H1 (cell line): Measurements from ENCODE around the gene PTH1R. TPM values are rescaled to one million over a fixed set of nuclear protein-coding genes. Genes with fewer than 3 reads are reported as not detected.

Source experiments
- CTCF ChIA-PET: fragments of 300-600 bp; sonication (Branson Sonifier 250); formaldehyde crosslinking; loops from one replicate; lab custom pipeline; 2021; ENCODE audit not compliant: partially characterized antibody; lab: Charles Lee
- POLR2A ChIA-PET: fragments of 300-600 bp; sonication (Branson Sonifier 250); formaldehyde crosslinking; loops from one replicate; lab custom pipeline; 2021; ENCODE audit warnings: inconsistent platforms; ENCODE audit not compliant: partially characterized antibody; lab: Charles Lee
- DNase-seq, 2 experiments: peaks; one replicate each; pipeline versions ENCODE4 v3.0.0 to v3.0.0-alpha.2; 2010 to 2022; ENCODE audit warnings: low spot score in 2 of 2, low read depth in 1 of 2, mixed read lengths in 1 of 2
- FAIRE-seq: peaks from 2 replicates; lab custom pipeline; 2011; peaks lifted over from hg19 to GRCh38; lab: Jason Lieb, UNC
- H2AFZ ChIP-seq: 2 replicates; pipeline ENCODE4 v1.8.1; 2012; ENCODE audit warnings: low read length, inconsistent platforms
- H2AK5ac ChIP-seq: 2 replicates; pipeline ENCODE4 v1.6.1; 2013; ENCODE audit warnings: low read depth, low read length
- H2BK120ac ChIP-seq: replicated peaks from 2 replicates; pipeline ENCODE3; 2013; ENCODE audit warnings: low read depth, low read length, inconsistent platforms
- H2BK12ac ChIP-seq: 2 replicates; pipeline ENCODE4 v1.6.1; 2013; ENCODE audit warnings: low read depth, low read length
- H2BK15ac ChIP-seq: 2 replicates; pipeline ENCODE4 v1.6.1; 2013; ENCODE audit warnings: low read length
- H2BK20ac ChIP-seq: 2 replicates; pipeline ENCODE4 v1.6.1; 2013; ENCODE audit warnings: low read length
- H2BK5ac ChIP-seq: 2 replicates; pipeline ENCODE4 v1.6.1; 2013; ENCODE audit warnings: low read depth, low read length
- H3K14ac ChIP-seq: 2 replicates; pipeline ENCODE4 v1.6.1; 2013; ENCODE audit warnings: inconsistent platforms; ENCODE audit not compliant: insufficient read length
- H3K18ac ChIP-seq: 2 replicates; pipeline ENCODE4 v1.6.1; 2013; ENCODE audit warnings: low read length; ENCODE audit errors: extremely low read depth
- H3K23ac ChIP-seq: 2 replicates; pipeline ENCODE4 v1.6.1; 2013; ENCODE audit warnings: inconsistent platforms; ENCODE audit not compliant: insufficient read length
- H3K23me2 ChIP-seq: 2 replicates; pipeline ENCODE4 v1.6.1; 2013; ENCODE audit warnings: low read depth, low read length
- H3K27ac ChIP-seq: 2 replicates; pipeline ENCODE4 v1.6.1; 2011; ENCODE audit warnings: low read depth, low read length, inconsistent platforms
- H3K27me3 ChIP-seq, 4 experiments: replicated peaks in 1 of 4; 1 replicate in 1 of 4; 2 replicates in 3 of 4; pipeline versions ENCODE4 v1.6.1 to v1.8.1; 2011 to 2013; ENCODE audit warnings: low read length in 3 of 4, mild to moderate bottlenecking in 3 of 4, inconsistent platforms in 2 of 4, mixed read lengths in 2 of 4, moderate library complexity in 1 of 4; ENCODE audit not compliant: control insufficient read depth in 3 of 4, insufficient read depth in 3 of 4; ENCODE audit errors: extremely low read depth in 1 of 4
- H3K36me3 ChIP-seq, 4 experiments: 2 replicates each; pipeline versions ENCODE4 v1.6.1 to v1.8.1; 2011 to 2013; ENCODE audit warnings: mild to moderate bottlenecking in 4 of 4, low read length in 3 of 4, moderate library complexity in 2 of 4, control low read depth in 1 of 4, inconsistent platforms in 1 of 4; ENCODE audit not compliant: insufficient read depth in 4 of 4, control insufficient read depth in 2 of 4
- H3K4ac ChIP-seq: replicated peaks from 2 replicates; pipeline ENCODE3; 2013; ENCODE audit warnings: low read length, low read depth, mixed read lengths, inconsistent platforms; ENCODE audit not compliant: insufficient read length
- H3K4me1 ChIP-seq, 4 experiments: replicated peaks in 1 of 4; 1 replicate in 1 of 4; 2 replicates in 3 of 4; pipeline versions ENCODE4 v1.6.1 to v1.8.1; 2011 to 2013; ENCODE audit warnings: low read length in 3 of 4, inconsistent platforms in 2 of 4, mixed read lengths in 1 of 4; ENCODE audit not compliant: insufficient read depth in 4 of 4, control insufficient read depth in 3 of 4
- H3K4me2 ChIP-seq, 2 experiments: 2 replicates each; pipeline versions ENCODE4 v1.6.1 to v1.8.1; 2011 to 2013; ENCODE audit warnings: low read depth in 2 of 2, low read length in 2 of 2, control low read depth in 1 of 2, inconsistent platforms in 1 of 2, mild to moderate bottlenecking in 1 of 2; ENCODE audit not compliant: insufficient read depth in 1 of 2
- H3K4me3 ChIP-seq, 4 experiments: fragments of 200-600, 300-600 bp in 1 of 4; sonication (generic), shearing (Covaris generic), sonication (Bioruptor Twin) in 1 of 4; 2 replicates each; pipeline versions ENCODE4 v1.5.1 to v1.8.1; 2011 to 2016; ENCODE audit warnings: low read length in 4 of 4, low read depth in 3 of 4, control low read depth in 2 of 4, inconsistent platforms in 2 of 4, mild to moderate bottlenecking in 2 of 4, mixed read lengths in 1 of 4, moderate library complexity in 1 of 4; ENCODE audit not compliant: insufficient read depth in 2 of 4; ENCODE audit errors: extremely low read depth in 1 of 4
- H3K56ac ChIP-seq: replicated peaks from 2 replicates; pipeline ENCODE3; 2013; ENCODE audit warnings: low read depth, mild to moderate bottlenecking, mixed read lengths, low read length, inconsistent platforms; ENCODE audit not compliant: insufficient read length
- H3K79me1 ChIP-seq: 2 replicates; pipeline ENCODE4 v1.6.1; 2013; ENCODE audit warnings: low read depth, low read length, control low read depth
- H3K79me2 ChIP-seq, 2 experiments: 2 replicates each; pipeline versions ENCODE4 v1.6.1 to v1.8.1; 2012 to 2013; ENCODE audit warnings: low read length in 2 of 2, mild to moderate bottlenecking in 2 of 2, inconsistent platforms in 1 of 2; ENCODE audit not compliant: insufficient read depth in 2 of 2, control insufficient read depth in 1 of 2
- H3K9ac ChIP-seq, 4 experiments: replicated peaks in 1 of 4; 1 replicate in 1 of 4; 2 replicates in 3 of 4; pipeline versions ENCODE4 v1.6.1 to v1.8.1; 2011 to 2013; ENCODE audit warnings: low read depth in 3 of 4, low read length in 3 of 4, control low read depth in 2 of 4, mild to moderate bottlenecking in 2 of 4, moderate library complexity in 2 of 4, inconsistent platforms in 1 of 4; ENCODE audit errors: extremely low read depth in 1 of 4
- H3K9me3 ChIP-seq, 2 experiments: 2 replicates each; pipeline versions ENCODE4 v1.6.1 to v1.8.1; 2012 to 2013; ENCODE audit warnings: mild to moderate bottlenecking in 2 of 2, moderate library complexity in 2 of 2, control low read depth in 1 of 2, inconsistent platforms in 1 of 2, low read depth in 1 of 2, low read length in 1 of 2, mixed read lengths in 1 of 2; ENCODE audit not compliant: insufficient read depth in 2 of 2
- H4K20me1 ChIP-seq, 2 experiments: replicated peaks in 1 of 2; 2 replicates each; pipeline versions ENCODE3 to v1.8.1; 2011 to 2013; ENCODE audit warnings: inconsistent platforms in 2 of 2, low read length in 2 of 2, mild to moderate bottlenecking in 1 of 2; ENCODE audit not compliant: insufficient read depth in 2 of 2, control insufficient read depth in 1 of 2
- H4K5ac ChIP-seq: 2 replicates; pipeline ENCODE4 v1.6.1; 2013; ENCODE audit warnings: low read length, low read depth, mixed read lengths, inconsistent platforms; ENCODE audit not compliant: insufficient read length
- H4K8ac ChIP-seq: 2 replicates; pipeline ENCODE4 v1.8.0; 2013; ENCODE audit warnings: mild to moderate bottlenecking, moderate library complexity, low read length, inconsistent platforms; ENCODE audit not compliant: insufficient read depth; ENCODE audit errors: extremely low read depth
- H4K91ac ChIP-seq: replicated peaks from 2 replicates; pipeline ENCODE3; 2013; ENCODE audit warnings: low read length, mixed read lengths, inconsistent platforms; ENCODE audit not compliant: insufficient read length
- BACH1 ChIP-seq: IDR thresholded peaks from 2 replicates; pipeline ENCODE4 v1.6.1; 2012; ENCODE audit warnings: low read length, improper control_type of control experiment
- CHD1 ChIP-seq: IDR thresholded peaks from 2 replicates; pipeline ENCODE4 v1.6.1; 2012; ENCODE audit warnings: low read depth, low read length, improper control_type of control experiment
- CREB1 ChIP-seq: IDR thresholded peaks from 2 replicates; pipeline ENCODE4 v1.6.1; 2012; ENCODE audit warnings: inconsistent platforms
- EZH2 ChIP-seq: fragments of 200-600 bp; sonication (generic); IDR thresholded peaks from 2 replicates; pipeline ENCODE4 v1.7.1; 2012; ENCODE audit warnings: low read depth, mild to moderate bottlenecking, moderate library complexity, low read length, inconsistent platforms; ENCODE audit not compliant: severe bottlenecking
- FOSL1 ChIP-seq: IDR thresholded peaks from 2 replicates; pipeline ENCODE4 v1.6.1; 2011; ENCODE audit warnings: mild to moderate bottlenecking, low read depth, low read length, moderate library complexity; ENCODE audit not compliant: insufficient read depth
- GTF2F1 ChIP-seq: IDR thresholded peaks from 2 replicates; pipeline ENCODE4 v1.6.1; 2012; ENCODE audit warnings: low read depth, low read length, improper control_type of control experiment, borderline replicate concordance
- HDAC2 ChIP-seq, 2 experiments: fragments of 300-600 bp in 1 of 2; sonication (generic) in 1 of 2; IDR thresholded peaks; 2 replicates each; pipeline ENCODE4 v1.6.1; 2011 to 2012; ENCODE audit warnings: low read depth in 2 of 2, low read length in 2 of 2, mild to moderate bottlenecking in 2 of 2, moderate library complexity in 2 of 2, borderline replicate concordance in 1 of 2, inconsistent platforms in 1 of 2
- MAFK ChIP-seq: IDR thresholded peaks from 2 replicates; pipeline ENCODE4 v1.6.1; 2012; ENCODE audit warnings: low read depth, mild to moderate bottlenecking, improper control_type of control experiment, low read length
- POLR2A ChIP-seq, 2 experiments: IDR thresholded peaks; 1 replicate in 1 of 2; 2 replicates in 1 of 2; pipeline ENCODE4 v1.6.1; 2011; ENCODE audit warnings: low read depth in 2 of 2, low read length in 2 of 2, mild to moderate bottlenecking in 2 of 2; ENCODE audit errors: control extremely low read depth in 1 of 2
- RFX5 ChIP-seq: IDR thresholded peaks from 2 replicates; pipeline ENCODE4 v1.6.1; 2011; ENCODE audit warnings: low read depth, low read length, improper control_type of control experiment, borderline replicate concordance
- SAP30 ChIP-seq: fragments of 300-600 bp; sonication (generic); IDR thresholded peaks from 2 replicates; pipeline ENCODE4 v1.7.1; 2012; ENCODE audit warnings: low read length, moderate library complexity, mild to moderate bottlenecking, inconsistent platforms; ENCODE audit not compliant: insufficient read depth, insufficient replicate concordance
- SIX5 ChIP-seq: IDR thresholded peaks from 2 replicates; pipeline ENCODE4 v1.6.1; 2011; ENCODE audit warnings: mild to moderate bottlenecking, low read depth, low read length
- SP4 ChIP-seq: IDR thresholded peaks from 2 replicates; pipeline ENCODE4 v1.6.1; 2012; ENCODE audit warnings: low read length, inconsistent platforms
- SRF ChIP-seq: IDR thresholded peaks from 2 replicates; pipeline ENCODE4 v1.6.1; 2011; ENCODE audit warnings: mild to moderate bottlenecking, low read depth, low read length, moderate library complexity
- TAF7 ChIP-seq: optimal IDR thresholded peaks from 2 replicates; pipeline ENCODE3; 2011; ENCODE audit warnings: low read depth, mild to moderate bottlenecking, inconsistent platforms, low read length, moderate library complexity, borderline replicate concordance
- WGBS, 2 experiments: shearing (Covaris generic) in 1 of 2; methylation state at CpG; one replicate each; pipeline versions ENCODE4 v1.1.6 to v1.1.7; 2013 to 2015; ENCODE audit warnings: low lambda C conversion rate in 2 of 2, mixed read lengths in 2 of 2, inconsistent platforms in 1 of 2, low coverage in 1 of 2, missing lambda C conversion rate in 1 of 2; ENCODE audit not compliant: insufficient replicate concordance in 2 of 2, insufficient coverage in 1 of 2, insufficient read length in 1 of 2; ENCODE audit errors: extremely low coverage in 1 of 2, missing lambda C conversion rate in 1 of 2; 5-methylcytosine and 5-hydroxymethylcytosine counted together
- polyA plus RNA-seq, 7 experiments: library from polyadenylated mRNA; depleted of rRNA in 3 of 7; stranded (reverse) in 5 of 7; unstranded in 2 of 7; fragments of >200 nt in 5 of 7; fragments of 200-250 nt in 2 of 7; gene quantifications; 1 replicate in 5 of 7; 2 replicates in 1 of 7; 4 replicates in 1 of 7; pipeline versions ENCODE4 v1.2.1 to v1.2.3, GENCODE V29; 2011 to 2013; ENCODE audit warnings: missing spikeins in 2 of 7, mixed read lengths in 2 of 7
- total RNA-seq: library from RNA; stranded (reverse); fragmentation: NEBNext Ultra II Directional; extraction: Animal tissue kit (Norgen Biotek cat#: 25700); gene quantifications from 2 replicates; pipeline ENCODE4 v1.2.1, GENCODE V29; 2021

Gene PTH1R
- total and polyA plus RNA-seq, 2 of the 8 experiments (the other 6 are each of a cell fraction or from before 2014, with no cell fraction given): 0.57 to 1.5 TPM

GRCh38 chr3:46913644-46914043 is 36.1 kb downstream of the PTH1R start:
- no peak overlapping the region for H4K91ac ChIP-seq
- H2AK5ac ChIP-seq: no peak overlapping the region
- H3K23me2 ChIP-seq: no peaks in the 10 kb centered on the region
- H4K8ac ChIP-seq: no peak overlapping the region; the same call in 1 of the 2 replicates
- no peak overlapping the region for H3K27ac ChIP-seq
- no peak overlapping the region for H2AFZ ChIP-seq
- no peak overlapping the region for H4K5ac ChIP-seq
- peaks cover 0 to 1% of the 10 kb centered on the region in 2 experiments for H4K20me1 ChIP-seq
- ChIA-PET CTCF (interaction anchor here (0.8 to 4.2 kb wide), 10 partner anchors 10 to 210 kb away, joined by 3 to 28 read pairs (median 6); no protein-coding TSS in a partner anchor), POLR2A (interaction anchor here (1.2 to 1.7 kb wide), 3 partner anchors 9 to 64 kb away, joined by 3 to 4 read pairs (median 4); no protein-coding TSS in a partner anchor)
- H2BK5ac ChIP-seq: no peak overlapping the region
- 97% methylated on average over 8 of the region's 8 CpGs; no CpG with 5 or more reads in 1 of the 2 experiments for WGBS, 2 experiments
- no peak overlapping the region for H3K9ac ChIP-seq
- H3K27me3 ChIP-seq: no peaks in the 10 kb centered on the region; a peak in 1 of 7 replicates
- H3K4ac ChIP-seq: no peak overlapping the region
- H2BK12ac ChIP-seq: peak overlapping the region; percentile 17; the same call in 1 of the 2 replicates
- H3K4me3 ChIP-seq: no peak overlapping the region
- FAIRE-seq (no peak), DNase-seq (no peak)
- H3K9me3 ChIP-seq: peaks cover under 1 to 2% of the 10 kb centered on the region in 2 experiments; a peak in 2 of 4 replicates
- peaks cover 0 to 3% (median 1%) of the 10 kb centered on the region in 4 experiments; a peak in 2 of 7 replicates for H3K4me1 ChIP-seq
- no peak overlapping the region for H2BK120ac ChIP-seq
- no peak overlapping the region for H2BK20ac ChIP-seq
- no peak overlapping the region for H3K56ac ChIP-seq
- no peaks in the 10 kb centered on the region for H3K79me2 ChIP-seq
- H3K18ac ChIP-seq: no peak overlapping the region
- peaks cover 0 to 11% (median 6%) of the 10 kb centered on the region in 4 experiments; a peak in 5 of 8 replicates for H3K36me3 ChIP-seq
- no peak overlapping the region for H3K4me2 ChIP-seq
- no peak overlapping the region for H3K23ac ChIP-seq
- H3K14ac ChIP-seq: no peak overlapping the region
- H2BK15ac ChIP-seq: no peak overlapping the region
- no peaks in the 10 kb centered on the region for H3K79me1 ChIP-seq
- TF ChIP-seq CHD1 (no peak), GTF2F1 (no peak), POLR2A (IDR thresholded peaks at IDR 0.05; ENCODE audit: control extremely low read depth in 1 of 2, low read depth in 2 of 2, low read length in 2 of 2) (no peak), BACH1 (no peak), CREB1 (no peak), SRF (no peak), FOSL1 (no peak), SAP30 (no peak), TAF7 (no peak), MAFK (no peak), SP4 (no peak), SIX5 (no peak), EZH2 (no peak), HDAC2 (IDR thresholded peaks at IDR 0.05; ENCODE audit: borderline replicate concordance in 1 of 2, low read depth in 2 of 2, low read length in 2 of 2) (no peak), RFX5 (no peak)
